ENCODE measurements around the gene FCER2.

The FCER2 gene

GRCh38 chr19:7699417-7700401 lies 2.2 kb downstream of the FCER2 start:
- DNase-seq, result no peak

DNA sequence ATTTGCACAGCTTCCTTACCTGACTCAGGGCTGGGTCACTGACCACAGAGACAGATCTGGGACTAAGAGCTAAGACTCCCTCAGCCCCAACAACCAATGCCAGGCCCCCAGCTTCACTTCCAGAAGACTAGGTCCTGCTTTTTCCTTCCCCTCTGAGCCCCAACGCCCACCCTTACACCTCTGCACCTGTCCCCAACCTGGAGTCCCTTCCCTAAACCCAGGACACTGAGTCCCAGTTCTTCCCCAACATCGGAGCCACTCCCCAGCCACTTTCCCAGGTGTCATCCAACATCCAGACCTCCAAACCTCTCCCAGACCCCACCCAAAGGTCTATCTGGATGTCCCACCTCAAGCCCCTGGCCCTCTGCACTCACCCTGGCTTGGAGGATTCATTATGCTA lies 2.9 kb downstream of the FCER2 start:
- no peak for DNase-seq

DNA sequence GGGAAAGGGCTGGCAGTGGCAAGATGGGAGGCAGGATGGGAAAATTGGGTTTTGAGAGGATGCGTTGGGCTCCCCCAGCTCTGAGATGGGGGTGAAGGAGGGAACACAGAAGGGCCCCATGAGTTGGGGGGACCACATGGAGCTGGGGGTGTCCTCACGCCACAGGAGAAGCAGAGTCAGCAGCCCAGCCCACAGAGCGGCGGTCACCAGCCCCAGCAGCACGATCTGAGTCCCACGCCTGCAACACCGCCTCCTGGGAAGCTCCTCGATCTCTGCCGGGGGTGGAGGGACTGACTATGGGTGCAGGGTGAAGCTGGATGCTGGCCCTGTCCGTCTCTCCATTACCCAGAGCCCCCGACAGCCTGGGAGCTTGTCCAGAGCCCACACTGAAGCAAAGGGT lies 3.3 kb downstream of the FCER2 start:
- no peak for DNase-seq

DNA sequence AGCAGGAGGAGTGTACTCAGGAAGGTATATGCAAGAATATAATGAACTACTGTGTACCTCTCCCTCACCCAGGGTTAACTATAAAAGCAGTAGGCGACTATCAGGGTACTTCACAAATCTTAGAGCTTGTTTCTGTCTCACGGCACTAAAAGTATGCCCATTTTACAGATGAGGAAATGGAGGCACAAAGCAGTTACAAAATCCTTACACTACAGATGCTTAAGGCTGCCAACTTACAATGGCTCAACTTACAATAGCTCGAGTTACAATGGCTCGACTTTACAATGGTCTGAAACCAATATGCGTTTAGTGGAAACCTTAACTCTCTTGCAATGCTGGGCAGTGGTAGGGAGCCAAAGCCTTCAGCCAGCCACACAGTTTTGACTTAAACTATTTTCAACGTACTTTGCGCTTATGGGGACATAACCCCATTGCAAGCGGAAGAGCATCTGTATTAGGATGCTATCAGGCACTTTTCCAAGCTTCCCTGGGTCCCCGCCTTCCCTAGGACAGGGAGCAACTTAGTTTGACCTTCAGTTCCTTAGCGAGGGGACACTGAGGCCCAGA lies 4.1 kb downstream of the FCER2 start:
- no peak for DNase-seq

DNA sequence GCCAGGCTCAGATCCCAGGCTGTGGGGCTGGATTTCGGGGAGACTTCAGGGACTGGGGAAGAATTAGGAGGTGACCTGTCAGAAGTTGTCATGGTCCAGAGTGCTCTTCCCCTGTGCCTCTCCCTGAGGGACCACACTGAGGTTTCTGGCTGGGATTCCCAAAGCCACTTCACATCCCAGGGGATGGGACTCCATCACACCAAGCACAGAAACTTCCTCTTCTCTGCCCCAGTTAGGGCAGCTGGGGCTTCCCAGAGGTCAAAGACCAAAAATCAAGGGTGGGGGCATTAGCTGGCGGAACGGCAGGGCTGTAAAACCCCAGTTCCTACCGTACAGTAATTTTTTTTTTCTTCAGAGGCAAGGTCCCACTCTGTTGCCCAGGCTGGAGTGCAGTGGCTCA lies 7.4 kb downstream of the FCER2 start:
- DNase-seq, result no peak

GRCh38 chr19:7692417-7693088 lies 9.4 kb downstream of the FCER2 start:
- no peak for DNase-seq

- no peak for DNase-seq
Observed at GRCh38 chr19:7691497-7691896, 10.4 kb downstream of the FCER2 start.

- DNase-seq, result no peak
Observed at GRCh38 chr19:7690779-7691258, 11.1 kb downstream of the FCER2 start.

- DNase-seq, result no peak
Observed at GRCh38 chr19:7689165-7689564, 12.8 kb downstream of the FCER2 start.

DNA sequence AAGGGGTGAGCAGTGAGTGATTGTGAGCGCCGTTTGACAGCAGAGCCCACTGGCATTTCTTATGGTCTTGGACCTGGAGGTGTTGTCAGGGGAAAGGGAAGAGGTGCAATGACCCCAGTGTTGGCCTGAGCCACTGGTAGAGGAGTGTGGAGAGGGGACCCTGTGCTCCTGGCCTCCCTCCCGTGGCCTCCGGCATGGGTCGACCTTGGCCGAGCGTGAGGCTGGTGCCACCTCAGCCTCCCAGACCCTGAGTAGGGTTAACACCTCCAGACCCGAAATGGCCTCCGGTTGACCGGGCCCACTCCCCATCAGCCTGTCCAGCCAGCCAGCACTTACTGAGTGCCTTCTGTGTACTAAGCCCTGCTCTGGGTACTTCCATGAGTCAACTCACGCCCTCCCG lies 14.8 kb downstream of the FCER2 start:
- DNase-seq, result no peak

- no peak for DNase-seq
Observed at GRCh38 chr19:7685546-7686445, 16.1 kb downstream of the FCER2 start.

DNA sequence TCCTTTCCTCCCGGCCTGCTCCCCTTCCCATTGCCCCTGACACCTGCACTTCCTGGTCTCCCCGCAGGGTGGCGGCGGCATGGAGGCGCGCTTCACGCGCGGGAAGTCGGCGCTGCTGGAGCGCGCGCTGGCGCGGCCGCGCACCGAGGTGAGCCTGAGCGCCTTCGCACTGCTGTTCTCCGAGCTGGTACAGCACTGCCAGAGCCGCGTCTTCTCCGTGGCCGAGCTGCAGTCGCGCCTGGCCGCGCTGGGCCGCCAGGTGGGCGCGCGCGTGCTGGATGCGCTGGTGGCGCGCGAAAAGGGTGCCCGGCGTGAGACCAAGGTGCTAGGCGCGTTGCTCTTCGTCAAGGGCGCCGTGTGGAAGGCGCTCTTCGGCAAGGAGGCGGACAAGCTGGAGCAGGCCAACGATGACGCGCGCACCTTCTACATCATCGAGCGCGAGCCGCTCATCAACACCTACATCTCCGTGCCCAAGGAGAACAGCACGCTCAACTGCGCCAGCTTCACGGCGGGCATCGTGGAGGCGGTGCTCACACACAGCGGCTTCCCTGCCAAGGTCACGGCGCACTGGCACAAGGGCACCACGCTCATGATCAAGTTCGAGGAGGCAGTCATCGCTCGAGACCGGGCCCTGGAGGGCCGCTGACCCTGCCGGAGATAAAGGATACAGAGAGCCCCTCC lies 19.6 kb downstream of the FCER2 start:
- DNase-seq, result no peak

GRCh38 chr19:7681340-7682174 lies 20.4 kb downstream of the FCER2 start:
- DNase-seq, result peak; percentile 91

DNA sequence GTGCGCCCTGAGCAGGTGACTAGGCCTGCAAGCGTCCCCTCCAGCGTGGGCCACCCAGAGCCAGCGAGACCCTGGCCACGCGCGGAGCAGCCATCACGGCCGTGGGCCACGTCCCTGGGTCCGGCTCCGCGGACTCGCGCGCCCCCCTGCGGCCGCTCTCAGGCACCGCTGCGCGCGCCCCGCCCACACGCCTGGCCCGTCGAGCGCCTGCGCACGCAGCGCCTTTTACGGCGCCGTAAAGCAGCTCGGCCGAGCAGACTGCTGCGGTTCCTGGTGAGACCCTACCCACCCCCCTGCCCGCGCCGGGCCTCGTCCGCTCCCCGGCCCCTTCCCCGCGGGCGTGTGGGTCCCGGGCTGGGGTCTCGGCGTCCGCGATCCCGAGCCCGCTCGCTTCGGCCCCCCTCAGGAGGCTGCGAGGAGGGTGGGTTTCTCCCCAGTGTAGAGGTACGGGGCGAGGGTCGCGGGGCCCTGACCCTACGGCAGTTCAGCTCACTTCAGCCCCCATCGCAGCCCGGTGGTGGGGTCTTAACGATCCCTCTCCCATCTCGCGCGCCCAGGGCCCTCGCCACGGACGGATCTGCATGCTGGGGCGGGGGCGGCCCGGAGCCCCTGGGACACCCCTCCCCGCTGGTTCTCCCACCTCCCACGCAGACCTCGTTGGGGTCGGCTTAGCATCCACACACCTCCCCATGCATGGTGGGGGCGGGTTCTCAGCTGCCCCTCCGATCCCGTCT lies 21.2 kb downstream of the FCER2 start, which contains the start of gene TRAPPC5:
TRAPPC5 (plus strand) TSS at position 228 of the 734 bp plus-strand sequence. CDS start 1,421 bp downstream, outside the sequence.
- DNase-seq, result peak; percentile 95

GRCh38 chr19:7679771-7680605 lies 21.9 kb downstream of the FCER2 start:
- no peak for DNase-seq

DNA sequence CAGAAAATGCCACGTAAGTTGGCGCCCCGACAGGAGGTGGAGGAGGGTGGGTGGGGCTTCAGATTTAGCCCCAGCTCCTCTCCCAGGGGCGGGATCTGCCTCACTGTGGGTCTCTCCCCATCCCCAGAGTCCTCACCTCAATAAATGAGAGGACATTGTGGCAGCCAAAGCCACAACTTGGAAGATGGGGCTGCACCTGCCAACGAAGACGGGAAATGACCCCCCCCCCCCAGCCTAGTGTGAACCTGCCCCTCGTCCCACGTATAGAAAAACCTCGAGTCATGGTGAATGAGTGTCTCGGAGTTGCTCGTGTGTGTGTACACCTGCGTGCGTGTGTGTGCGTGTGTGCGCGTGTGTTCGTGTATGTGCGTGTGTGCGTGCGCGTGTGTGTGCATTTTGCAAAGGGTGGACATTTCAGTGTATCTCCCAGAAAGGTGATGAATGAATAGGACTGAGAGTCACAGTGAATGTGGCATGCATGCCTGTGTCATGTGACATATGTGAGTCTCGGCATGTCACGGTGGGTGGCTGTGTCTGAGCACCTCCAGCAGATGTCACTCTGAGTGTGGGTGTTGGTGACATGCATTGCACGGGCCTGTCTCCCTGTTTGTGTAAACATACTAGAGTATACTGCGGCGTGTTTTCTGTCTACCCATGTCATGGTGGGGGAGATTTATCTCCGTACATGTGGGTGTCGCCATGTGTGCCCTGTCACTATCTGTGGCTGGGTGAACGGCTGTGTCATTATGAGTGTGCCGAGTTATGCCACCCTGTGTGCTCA lies 22.8 kb downstream of the FCER2 start:
- peak; percentile 90 for DNase-seq

GRCh38 chr19:7677669-7678311 lies 24.1 kb downstream of the FCER2 start:
- no peak for DNase-seq

DNA sequence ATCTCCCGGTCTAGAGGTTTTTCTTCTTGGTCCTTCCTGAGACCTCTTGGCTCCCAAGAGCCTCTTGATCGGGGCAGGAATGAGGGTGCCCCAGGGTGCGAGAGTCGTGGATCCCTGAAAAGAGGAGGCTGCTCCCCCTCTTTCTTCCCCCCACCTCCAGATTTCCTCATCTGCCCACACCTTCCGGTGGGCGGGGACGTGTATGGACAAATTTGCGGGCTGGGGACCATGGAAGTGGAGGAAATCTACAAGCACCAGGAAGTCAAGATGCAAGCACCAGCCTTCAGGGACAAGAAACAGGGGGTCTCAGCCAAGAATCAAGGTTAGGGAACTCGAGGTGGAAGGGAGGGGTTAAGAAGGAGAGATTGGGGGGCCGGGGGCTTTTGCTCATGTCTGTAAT lies 25.1 kb downstream of the FCER2 start, which contains the start of gene MCEMP1:
MCEMP1 (plus strand) TSS at position 237 of the 400 bp plus-strand sequence; CDS start at position 268, 31 bp downstream.
- no peak for DNase-seq

Measured in activated effector memory CD4-positive, alpha-beta T cell treated with anti-CD3 and anti-CD28 coated beads, Interleukin-2, amount 50 U/mL, for 16 hours (primary cell).